HepG2 (cell line): ENCODE results near the gene KCNJ6.

Experiments
- ARID2 ChIP-seq: sonication (generic); formaldehyde crosslinking; IDR thresholded peaks from 2 replicates; pipeline ENCODE4 v1.8.1; 2022; ENCODE audit warnings: mild to moderate bottlenecking, missing genetic modification reagents, borderline replicate concordance
- BHLHE40 ChIP-seq: IDR thresholded peaks from 2 replicates; pipeline ENCODE4 v1.6.1; 2011; ENCODE audit warnings: low read length, improper control_type of control experiment
- ETV5 ChIP-seq: IDR thresholded peaks from 2 replicates; pipeline ENCODE4 v1.6.1; 2018; ENCODE audit warnings: missing biosample characterization, missing genetic modification reagents, inconsistent platforms, borderline replicate concordance
- GABPA ChIP-seq, 2 experiments: IDR thresholded peaks; 2 replicates each; pipeline ENCODE4 v1.6.1; 2011 to 2016; ENCODE audit warnings: low read depth in 2 of 2, low read length in 1 of 2, missing biosample characterization in 1 of 2, missing genetic modification characterization in 1 of 2
- KAT7 ChIP-seq: IDR thresholded peaks from 2 replicates; pipeline ENCODE4 v1.6.1; 2018; ENCODE audit warnings: borderline replicate concordance, missing compliant biosample characterization
- NFIC ChIP-seq: IDR thresholded peaks from 2 replicates; pipeline ENCODE4 v1.6.1; 2012; ENCODE audit warnings: mild to moderate bottlenecking, low read length, inconsistent platforms
- PHF5A ChIP-seq: IDR thresholded peaks from one replicate; pipeline ENCODE4 v1.6.1; 2018; ENCODE audit warnings: low read depth, missing genetic modification reagents; ENCODE audit not compliant: unreplicated experiment
- YY1 ChIP-seq: IDR thresholded peaks from 2 replicates; pipeline ENCODE4 v1.6.1; 2011; ENCODE audit warnings: low read length, low read depth, moderate library complexity, mild to moderate bottlenecking; ENCODE audit not compliant: insufficient read depth, insufficient replicate concordance
- TF ChIP-seq, protein P1 (sequence below): sonication (generic); formaldehyde crosslinking; IDR thresholded peaks from 2 replicates; pipeline ENCODE4 v1.4.0; 2020; ENCODE audit warnings: missing genetic modification reagents
- TF ChIP-seq, protein P2 (sequence below): sonication (generic); formaldehyde crosslinking; IDR thresholded peaks from 2 replicates; pipeline ENCODE4 v1.5.0; 2020; ENCODE audit warnings: mild to moderate bottlenecking, missing genetic modification reagents, moderate library complexity

DNA sequence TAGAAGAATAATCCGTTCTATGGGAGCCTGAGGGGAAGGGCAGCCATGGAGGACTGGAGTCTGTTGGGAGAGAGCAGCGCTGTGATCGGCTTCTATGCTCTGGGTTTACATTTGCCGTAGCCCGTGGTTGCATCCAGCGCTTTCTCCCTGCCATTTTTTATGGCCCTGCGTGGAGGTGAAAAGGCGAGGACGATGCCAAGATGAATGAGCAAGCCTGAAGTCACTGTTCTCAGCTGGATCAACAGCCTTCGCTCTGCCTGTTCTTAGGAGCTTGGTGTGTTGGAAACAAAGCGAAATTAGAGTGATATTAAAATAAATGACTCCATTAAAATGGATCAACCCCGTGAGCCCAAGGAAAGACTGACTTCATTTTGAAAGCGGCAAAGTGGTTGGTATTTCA is 120.2 kb downstream of the KCNJ6 start:
- TF ChIP-seq, protein P1, sequence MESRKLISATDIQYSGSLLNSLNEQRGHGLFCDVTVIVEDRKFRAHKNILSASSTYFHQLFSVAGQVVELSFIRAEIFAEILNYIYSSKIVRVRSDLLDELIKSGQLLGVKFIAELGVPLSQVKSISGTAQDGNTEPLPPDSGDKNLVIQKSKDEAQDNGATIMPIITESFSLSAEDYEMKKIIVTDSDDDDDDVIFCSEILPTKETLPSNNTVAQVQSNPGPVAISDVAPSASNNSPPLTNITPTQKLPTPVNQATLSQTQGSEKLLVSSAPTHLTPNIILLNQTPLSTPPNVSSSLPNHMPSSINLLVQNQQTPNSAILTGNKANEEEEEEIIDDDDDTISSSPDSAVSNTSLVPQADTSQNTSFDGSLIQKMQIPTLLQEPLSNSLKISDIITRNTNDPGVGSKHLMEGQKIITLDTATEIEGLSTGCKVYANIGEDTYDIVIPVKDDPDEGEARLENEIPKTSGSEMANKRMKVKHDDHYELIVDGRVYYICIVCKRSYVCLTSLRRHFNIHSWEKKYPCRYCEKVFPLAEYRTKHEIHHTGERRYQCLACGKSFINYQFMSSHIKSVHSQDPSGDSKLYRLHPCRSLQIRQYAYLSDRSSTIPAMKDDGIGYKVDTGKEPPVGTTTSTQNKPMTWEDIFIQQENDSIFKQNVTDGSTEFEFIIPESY (CRISPR knock-in tag): no peak
- TF ChIP-seq NFIC (no peak), BHLHE40 (no peak), GABPA (IDR thresholded peaks at IDR 0.05; ENCODE audit: low read depth, low read length) (no peak), GABPA (CRISPR knock-in tag; IDR thresholded peaks at IDR 0.05; ENCODE audit: low read depth) (no peak), ARID2 (no peak), YY1 (no peak), PHF5A (CRISPR knock-in tag) (no peak), KAT7 (CRISPR knock-in tag) (no peak), ETV5 (CRISPR knock-in tag) (no peak)
- TF ChIP-seq, protein P2, sequence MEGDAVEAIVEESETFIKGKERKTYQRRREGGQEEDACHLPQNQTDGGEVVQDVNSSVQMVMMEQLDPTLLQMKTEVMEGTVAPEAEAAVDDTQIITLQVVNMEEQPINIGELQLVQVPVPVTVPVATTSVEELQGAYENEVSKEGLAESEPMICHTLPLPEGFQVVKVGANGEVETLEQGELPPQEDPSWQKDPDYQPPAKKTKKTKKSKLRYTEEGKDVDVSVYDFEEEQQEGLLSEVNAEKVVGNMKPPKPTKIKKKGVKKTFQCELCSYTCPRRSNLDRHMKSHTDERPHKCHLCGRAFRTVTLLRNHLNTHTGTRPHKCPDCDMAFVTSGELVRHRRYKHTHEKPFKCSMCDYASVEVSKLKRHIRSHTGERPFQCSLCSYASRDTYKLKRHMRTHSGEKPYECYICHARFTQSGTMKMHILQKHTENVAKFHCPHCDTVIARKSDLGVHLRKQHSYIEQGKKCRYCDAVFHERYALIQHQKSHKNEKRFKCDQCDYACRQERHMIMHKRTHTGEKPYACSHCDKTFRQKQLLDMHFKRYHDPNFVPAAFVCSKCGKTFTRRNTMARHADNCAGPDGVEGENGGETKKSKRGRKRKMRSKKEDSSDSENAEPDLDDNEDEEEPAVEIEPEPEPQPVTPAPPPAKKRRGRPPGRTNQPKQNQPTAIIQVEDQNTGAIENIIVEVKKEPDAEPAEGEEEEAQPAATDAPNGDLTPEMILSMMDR (CRISPR knock-in tag): no peak
